ENCODE measurements around the gene SPRYD3.
"Not testable (repeated sequence)": the region's sequence is repeated elsewhere in the genome, so short reads cannot be mapped to it uniquely, and the experiment has no call there.

Gene SPRYD3, protein sequence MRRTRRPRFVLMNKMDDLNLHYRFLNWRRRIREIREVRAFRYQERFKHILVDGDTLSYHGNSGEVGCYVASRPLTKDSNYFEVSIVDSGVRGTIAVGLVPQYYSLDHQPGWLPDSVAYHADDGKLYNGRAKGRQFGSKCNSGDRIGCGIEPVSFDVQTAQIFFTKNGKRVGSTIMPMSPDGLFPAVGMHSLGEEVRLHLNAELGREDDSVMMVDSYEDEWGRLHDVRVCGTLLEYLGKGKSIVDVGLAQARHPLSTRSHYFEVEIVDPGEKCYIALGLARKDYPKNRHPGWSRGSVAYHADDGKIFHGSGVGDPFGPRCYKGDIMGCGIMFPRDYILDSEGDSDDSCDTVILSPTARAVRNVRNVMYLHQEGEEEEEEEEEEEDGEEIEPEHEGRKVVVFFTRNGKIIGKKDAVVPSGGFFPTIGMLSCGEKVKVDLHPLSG

DNA sequence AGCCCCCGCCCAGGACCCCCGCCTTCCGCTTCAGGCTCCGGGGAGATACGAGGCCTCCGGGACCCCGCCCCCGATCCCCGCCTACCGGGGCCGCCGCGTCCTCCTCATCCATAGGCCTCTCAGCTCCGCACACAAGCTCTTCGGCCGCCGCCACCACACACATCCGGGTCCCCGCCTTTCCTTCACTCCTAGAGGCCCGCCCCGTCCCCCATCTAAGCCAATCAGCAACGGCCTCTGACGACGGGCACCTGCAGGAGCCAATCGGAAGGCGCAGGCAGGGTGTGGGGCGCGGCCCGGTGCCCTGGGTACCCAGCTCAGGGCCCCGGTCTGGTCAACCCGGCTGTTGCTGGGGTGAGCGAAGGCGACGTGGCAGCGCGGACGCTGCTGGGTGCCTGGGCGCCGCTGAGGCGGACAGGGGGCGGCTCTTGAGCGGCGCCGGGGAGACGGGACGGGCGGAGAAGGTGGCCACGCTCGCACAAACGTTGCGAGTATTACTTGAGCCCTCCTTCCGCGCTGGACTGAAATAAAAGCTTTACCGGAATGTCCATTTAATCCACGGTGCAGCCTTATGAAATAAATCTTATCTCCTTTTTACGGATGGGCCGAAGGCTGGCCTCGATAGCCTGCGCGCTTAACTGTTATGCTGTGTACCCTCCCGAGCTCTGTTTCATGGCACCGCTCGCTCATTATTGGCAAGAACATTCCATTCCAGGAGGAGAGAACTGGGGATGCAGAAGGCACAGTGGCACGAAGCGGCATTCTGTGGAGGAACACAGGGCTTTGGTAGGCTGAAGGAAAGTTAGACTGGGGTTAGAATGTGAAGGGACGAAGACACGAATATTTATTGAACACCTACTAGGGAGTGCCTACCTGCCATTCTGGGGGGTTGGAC is at the start of gene SPRYD3:
Gene SPRYD3 (minus strand): TSS at position 165 of the 892 bp plus-strand sequence. CDS start 57 bp downstream, at position 108.
- DNase-seq, result peak; percentile 87 to 91

DNA sequence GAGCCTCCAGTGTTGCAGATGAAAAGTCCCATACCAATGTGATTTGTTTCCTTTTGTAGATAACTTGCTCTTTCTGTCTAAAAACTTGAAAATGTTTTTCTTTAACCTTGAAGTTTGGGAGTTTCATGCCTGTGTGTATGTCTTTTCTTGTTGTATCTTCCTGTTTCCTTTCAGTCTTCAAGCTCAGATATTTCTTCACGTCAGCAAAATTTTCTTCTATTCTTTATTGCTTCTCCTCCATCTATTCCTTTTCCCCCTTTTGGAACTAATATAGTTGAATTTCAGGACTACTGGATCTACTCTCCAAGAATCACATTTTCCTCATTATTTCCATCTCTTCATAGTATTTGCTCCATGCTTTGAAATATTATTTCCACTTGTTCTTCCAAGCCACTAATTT is 48.0 kb upstream of the SPRYD3 start:
- DNase-seq, result no peak

DNA sequence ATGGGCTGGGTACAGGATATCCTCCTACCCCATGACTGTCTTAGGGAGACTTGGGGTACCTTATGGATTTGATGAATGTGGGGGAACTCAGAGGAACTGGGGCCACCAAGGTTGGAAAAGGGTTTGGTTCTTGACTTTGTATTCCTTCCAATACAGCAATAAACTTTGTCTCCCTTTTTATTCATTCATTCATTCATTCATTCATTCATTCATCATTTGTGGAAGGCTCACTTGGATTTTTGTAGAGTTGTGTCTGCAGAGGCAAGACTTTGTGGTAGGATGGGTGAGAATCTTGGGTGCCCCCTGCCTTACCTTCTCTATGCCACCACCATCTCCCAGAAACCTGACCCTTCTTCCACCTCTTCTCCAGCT is 45.1 kb upstream of the SPRYD3 start:
- DNase-seq, result no peak

DNA sequence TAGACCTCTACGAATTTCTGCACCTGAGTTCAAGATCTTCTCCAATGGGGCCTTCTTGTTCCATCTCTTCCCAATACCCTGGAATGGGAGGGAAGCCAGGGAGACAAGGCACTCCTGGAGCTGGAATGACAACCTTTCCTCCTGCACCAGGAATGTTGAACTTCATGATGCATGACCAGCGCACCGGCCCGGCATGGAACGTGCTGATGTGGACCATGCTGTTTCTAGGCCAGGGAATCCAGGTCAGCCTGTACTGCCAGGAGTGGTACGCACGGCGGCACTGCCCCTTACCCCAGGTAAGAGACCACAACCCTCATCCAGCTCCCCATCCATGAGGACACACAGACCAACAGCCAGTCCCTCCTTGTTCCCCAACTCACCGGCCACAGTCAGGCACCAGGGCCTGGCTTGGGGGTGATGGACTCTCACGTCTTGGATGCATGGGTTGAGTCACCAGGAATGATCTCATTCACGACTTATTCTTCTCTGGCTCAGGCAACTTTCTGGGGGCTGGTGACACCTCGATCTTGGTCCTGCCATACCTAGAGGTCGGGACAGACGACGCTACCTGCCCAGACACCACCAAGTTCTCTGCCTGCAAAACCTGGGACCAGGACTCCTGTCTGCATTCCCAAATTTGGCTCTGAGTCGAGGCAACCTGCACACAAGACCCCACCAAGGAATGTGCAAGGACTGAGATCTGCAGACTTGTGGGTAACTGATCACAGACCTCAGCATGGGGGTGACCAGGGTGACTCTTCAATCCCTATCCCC is 44.6 kb upstream of the SPRYD3 start:
- no peak for DNase-seq

DNA sequence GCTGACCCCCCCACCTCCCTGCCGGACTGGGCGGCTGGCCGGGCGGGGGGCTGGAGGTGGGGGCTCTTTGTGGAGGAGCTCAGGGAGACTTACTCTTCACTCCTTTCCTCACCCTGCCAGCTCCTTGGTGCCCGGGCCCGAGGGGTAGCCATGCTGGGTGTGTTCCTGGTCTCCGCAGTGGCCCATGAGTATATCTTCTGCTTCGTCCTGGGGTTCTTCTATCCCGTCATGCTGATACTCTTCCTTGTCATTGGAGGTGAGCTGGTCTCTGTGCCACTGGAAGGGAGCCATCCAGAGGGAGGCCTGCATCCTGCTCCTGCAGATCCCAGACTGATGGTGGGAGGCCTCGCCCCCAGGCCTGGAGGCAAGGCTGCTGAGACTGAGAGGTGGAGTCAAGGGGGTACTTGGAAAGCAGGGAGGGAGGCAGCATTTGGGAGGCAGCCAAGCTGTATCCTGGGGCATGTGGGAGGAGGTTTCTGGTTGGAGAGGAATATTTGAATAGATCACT is 43.8 kb upstream of the SPRYD3 start:
- no peak for DNase-seq

DNA sequence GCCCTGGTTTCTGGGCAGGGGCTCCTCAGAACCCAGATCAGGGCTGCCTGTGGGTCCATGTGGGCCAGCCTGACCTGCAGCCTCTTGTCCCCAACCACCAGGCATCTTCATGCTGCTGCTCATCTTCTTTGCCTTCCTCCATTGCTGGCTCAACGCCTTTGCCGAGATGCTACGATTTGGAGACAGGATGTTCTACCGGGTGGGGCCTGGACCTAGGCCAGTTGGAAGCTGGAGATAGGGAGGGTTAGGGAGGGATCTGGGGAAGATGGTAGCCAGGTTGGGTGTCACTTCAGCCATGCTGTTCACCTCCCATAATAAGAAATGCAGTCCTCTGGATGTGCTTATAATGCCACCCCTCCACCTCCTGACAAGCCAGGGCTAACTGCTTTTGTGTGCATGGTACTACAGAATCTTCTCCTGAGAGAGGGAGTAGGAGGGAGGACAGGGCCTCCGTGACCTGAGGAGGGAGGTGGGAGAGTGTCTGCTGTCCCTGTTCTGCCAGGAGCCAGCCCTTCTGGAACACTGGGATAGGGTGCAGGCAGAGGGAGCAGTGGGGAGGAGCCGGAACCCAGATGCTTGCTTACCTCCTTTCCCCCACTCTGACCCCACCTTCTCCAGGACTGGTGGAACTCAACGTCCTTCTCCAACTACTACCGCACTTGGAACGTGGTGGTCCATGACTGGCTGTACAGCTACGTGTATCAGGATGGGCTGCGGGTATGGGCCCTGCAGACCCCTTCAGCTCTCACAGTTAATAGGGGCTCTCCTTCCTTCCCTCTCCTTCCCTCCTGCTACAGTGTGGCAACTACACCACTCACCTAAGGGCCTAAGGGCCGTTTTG is 41.7 kb upstream of the SPRYD3 start:
- no peak for DNase-seq

DNA sequence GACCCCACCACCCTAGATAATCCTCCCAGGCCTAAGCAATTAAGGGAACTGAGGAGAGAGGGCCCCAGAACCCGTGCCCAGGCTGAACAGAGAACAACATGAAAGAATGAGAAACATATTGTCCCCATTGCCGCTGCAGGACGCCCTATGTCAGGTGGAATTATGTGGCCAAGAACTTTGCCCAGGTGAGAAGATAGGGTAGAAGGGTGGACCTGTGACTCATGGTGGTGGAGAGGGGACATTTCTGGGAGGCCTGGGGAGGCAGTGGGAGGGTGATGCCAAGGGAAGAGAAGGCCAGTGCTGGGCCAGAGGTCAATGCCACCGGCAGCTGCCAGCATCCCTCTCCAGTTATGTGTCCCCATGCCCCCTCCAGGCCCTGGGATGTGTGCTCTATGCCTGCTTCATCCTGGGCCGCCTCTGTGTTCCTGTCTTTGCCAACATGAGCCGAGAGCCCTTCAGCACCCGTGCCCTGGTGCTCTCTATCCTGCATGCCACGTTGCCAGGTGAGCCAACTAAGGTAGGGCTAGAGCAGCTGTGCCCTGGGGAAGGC is 39.6 kb upstream of the SPRYD3 start:
- no peak for DNase-seq

DNA sequence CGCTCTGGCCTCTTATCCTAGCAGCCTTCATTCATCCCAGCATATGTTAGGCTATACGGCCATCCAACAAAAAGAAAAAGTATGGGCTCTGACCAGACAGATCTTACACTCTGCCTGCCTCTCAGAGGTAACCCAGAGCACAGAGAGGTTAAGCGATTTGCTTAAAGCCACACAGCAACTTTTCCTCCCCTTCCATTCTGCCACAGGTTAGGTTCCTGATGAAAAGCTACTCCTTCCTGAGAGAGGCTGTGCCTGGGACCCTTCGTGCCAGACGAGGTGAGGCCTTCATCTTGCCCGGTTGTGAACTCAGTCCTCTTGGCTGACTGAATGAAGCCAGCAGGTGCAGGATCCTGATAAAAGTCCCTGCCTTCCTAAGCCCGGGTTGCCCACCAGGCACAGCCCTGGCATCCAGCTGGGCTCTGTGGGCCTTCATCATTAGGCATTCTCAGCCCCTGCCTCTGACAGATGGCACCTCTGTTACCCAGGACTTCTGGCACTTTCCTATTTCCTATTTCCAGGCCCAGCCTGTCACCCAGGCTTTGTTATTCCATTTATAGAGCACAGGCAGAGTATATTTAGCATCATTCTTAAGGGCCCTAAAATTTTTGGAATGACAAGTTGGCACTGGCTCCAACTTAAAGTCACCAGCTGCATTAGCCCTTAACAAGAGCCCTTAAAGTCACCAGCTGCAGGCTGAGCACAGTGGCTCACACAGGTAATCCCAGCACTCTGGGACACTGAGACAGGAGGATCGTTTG is 36.9 kb upstream of the SPRYD3 start:
- DNase-seq, result no peak

DNA sequence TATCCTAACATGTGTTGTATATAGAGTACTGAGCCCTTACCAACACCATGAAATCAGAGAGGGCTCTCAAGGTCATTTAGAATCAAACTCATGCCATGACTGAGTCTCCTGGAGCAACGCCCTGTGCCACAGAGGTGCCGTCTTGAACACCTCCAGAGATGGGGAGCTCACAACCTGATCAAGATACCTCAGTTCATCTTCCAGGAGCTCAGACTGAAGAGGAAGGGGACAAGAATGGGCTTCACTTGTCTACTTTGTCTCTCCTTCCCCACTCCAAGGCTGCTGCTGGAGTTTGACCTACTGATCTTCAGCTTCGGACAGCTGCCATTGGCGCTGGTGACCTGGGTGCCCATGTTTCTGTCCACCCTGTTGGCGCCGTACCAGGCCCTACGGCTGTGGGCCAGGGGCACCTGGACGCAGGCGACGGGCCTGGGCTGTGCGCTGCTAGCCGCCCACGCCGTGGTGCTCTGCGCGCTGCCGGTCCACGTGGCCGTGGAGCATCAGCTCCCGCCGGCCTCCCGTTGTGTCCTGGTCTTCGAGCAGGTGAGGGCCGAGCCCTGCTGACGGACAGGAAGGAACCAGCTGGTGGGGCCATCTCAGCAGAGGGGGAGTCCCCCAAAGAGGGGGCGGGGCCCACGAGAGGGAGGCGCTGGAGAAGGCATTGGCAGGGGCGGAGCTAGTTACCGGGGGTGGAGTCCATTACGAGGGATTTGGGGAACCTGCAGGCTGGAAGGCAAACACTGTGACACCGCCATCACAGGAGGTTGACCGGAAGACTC is 36.1 kb upstream of the SPRYD3 start:
- no peak for DNase-seq

DNA sequence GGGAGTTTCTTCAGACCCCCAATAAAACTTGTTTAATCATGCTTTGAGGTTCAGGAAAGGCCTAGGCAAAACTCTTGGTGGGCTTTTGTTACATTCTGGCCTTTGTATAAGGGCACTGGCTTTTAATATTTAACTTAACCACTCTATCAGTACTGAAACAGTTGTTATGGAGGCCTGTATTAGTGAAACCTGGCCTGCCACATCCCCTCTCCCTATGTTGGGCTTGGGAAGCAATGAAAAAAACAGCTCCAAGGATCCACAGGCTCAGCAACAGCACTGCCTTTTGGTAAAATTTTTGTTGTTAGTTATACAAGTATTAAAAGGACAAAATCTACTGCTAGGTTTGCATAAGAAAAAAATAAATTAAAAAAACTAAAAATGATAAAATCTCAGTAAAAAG is 34.8 kb upstream of the SPRYD3 start:
- DNase-seq, result no peak

DNA sequence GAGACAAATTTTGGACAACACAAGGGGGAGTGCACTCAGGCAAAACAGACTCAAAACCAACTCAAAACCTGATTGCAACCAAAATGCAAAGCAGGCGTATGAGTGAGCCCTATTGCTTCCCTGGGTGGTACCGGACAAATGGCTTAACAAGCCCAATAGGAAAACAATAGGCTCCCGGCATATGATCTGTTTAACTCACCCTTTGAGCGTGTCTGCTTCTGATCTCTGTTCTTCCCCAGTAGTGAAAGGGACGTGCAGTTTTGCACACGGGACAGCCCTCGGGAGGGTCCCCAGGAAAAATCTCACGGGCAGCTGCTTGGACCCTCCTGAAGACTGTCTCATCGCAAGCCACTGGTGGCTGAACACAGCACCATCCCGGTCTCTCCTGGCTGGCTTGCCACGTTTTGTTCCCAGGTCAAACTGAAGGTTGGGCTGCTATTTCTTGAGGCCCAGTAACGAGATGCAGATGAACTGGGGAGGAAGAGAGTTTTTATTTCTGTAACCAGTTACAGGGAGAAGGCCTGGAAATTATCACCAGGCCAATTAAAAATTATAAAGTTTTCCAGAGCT is 34.0 kb upstream of the SPRYD3 start:
- DNase-seq, result no peak

DNA sequence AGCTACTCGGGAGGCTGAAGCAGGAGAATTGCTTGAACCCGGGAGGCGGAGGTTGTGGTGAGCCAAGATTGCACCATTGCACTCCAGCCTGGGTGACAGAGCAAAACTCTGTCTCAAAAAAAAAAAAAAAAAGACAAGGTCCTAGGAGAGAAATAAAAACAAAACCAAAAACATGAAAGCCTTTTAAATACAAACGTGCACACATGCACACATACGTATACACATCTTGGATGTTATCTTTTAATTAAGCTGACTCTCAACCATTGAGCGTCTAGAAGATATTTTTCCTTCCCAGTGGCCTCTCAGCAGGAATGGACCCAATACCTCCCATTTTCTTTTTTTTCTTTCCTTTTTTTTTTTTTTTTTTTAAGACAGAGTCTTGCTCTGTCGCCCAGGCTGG is 33.2 kb upstream of the SPRYD3 start:
- DNase-seq, result not testable (repeated sequence)

DNA sequence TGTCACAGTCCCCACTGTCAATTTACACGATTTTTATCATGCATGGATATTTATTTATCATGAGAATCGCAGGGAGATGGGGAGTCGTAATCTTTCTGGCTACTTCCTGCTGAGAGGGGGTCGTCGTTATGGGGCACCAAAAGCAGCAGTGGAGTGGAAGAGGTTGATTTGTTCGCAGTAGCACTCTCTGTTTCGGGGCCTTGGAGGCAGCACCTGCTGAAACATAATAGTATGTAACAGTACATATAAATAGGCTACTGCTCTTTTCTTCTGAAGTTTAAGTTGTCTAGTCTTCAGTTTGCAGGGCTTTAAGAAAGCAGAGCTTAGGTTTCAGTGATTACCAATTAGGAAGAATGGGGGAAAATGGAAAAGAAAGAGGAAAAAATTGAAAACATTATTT is 27.9 kb upstream of the SPRYD3 start:
- DNase-seq, result no peak

DNA sequence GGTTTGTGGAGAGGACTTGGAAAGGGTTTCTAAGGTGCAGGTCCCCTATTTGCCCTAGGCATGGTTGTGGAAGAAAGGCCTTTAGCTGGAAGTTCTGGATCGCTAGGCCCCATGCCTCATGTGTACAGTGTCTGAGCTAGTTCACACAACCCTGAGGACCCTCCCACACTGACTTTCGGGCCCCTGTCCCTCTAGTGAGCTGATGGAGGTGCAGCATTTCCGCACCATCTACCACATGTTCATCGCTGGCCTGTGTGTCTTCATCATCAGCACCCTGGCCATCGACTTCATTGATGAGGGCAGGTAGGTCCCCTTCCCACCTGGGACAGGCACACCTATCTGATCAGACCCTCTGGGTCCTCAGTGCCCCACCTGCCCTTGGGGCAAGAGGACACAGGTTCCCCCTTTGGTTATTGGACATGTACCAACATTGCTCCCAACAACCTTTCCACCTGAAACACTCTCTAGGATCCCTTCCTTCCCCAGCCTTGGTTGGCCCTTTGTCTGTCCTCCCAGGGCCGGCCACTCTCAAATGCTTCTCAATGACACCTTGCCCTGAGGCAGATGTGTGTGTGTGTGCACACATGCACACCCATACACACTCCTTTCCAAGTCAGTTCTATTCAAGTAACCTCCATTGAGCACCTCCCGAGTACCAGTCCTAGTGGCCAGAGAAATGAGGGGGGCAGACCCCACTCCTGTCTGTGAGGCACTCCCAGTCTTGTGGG is 26.7 kb upstream of the SPRYD3 start:
- no peak for DNase-seq

DNA sequence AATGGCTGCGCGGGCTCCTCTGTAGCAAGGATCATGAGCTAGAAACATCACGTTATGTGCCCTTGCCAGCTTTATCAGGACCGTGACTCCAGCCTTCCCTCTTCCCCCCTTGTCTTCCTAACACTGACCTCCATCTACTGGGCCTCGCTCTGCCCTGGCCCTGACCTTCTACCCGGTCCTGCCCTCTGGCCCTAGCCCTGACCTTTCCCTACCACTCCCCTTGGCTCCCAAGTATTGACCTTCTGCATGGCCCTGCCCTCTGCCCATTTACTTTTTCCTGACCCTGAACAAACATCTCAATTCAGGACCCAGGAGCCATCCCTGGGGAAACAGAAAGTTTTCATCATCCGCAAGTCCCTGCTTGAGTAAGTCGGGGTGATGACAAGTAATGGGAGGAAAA is 26.1 kb upstream of the SPRYD3 start:
- DNase-seq, result no peak

DNA sequence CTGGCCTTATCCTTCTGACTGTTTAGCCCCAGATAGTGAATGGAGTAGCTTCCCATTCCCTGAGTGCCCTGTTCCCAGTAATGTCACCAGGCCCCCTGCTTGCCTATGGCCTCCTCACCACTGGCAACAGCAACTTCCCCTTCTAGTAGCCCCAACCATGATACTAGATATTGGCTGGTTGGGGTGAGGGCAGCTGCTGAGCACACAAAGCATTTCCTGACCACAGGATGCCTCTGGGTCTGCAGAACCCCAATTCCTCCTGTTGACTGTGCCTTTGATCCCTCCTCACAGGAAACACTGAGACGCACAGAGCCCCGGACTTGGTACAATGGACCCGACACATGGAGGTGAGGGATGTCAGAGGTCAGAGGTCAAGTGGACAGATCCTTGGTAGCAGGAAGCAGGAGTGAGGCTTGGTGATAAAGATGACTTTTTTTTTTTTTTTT is 24.7 kb upstream of the SPRYD3 start:
- peak; percentile 74 to 89 for DNase-seq

DNA sequence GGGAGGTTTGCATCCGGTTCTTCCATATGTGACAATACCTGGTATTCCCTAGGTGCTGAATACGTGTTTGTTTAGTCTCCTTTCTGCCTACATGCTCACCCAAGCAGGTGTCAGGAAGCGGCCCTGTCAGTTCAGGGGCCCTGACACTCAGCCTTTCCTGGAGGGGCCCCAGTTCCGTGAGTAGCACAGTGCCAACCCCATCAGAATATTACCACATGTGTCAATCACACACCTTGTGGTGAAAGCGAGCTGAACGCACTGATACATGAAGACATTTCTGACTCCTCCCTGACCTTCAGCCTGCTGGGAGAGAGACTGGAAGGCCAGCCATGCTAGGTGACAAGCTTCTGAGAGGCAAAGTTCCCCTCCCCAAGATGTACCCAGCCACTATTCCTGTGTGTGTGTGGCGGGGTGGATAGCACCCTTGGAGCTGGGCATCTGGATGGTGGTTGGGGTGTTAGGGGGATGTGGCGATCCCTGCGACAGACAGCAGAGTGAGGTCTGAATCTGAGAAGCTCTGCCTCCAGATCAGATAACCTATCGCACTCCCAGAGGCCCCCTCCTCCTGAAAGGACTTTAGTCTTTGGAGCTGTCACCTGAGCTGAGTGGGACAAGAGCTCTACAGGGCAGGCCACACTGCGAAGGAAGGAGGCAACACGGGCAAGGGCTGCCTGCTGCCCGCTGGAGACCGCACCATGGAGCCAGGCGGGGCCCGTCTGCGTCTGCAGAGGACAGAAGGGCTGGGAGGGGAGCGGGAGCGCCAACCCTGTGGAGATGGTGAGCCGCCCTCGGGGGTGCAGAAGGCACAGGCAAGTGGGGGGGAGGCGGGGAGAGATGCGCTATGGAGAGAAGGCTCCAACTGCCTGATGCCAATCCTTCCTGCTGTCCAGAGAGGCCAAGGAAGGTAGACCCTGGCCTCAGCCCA is 24.0 kb upstream of the SPRYD3 start, which contains the start of gene SOAT2:
Gene SOAT2 (plus strand): TSS at position 604 of the 925 bp plus-strand sequence. CDS start 92 bp downstream, at position 696.
- DNase-seq, result no peak
